SK-N-SH treated with all-trans-retinoic acid at 6 μM for 48 hours (cell line): Measurements from ENCODE around the gene VMO1.

ENCODE experiments used
- CSDC2 ChIP-seq: fragments of 250-450 bp; sonication (Bioruptor Pico); IDR thresholded peaks from 2 replicates; pipeline ENCODE4 v1.5.0; 2020; ENCODE audit warnings: mild to moderate bottlenecking, moderate library complexity
- ZC3H10 ChIP-seq: fragments of 250-450 bp; sonication (Bioruptor Pico); IDR thresholded peaks from 2 replicates; pipeline ENCODE4 v1.5.1; 2021; ENCODE audit warnings: mild to moderate bottlenecking, moderate library complexity
- ZFP3 ChIP-seq: fragments of 250-450 bp; sonication (Bioruptor Pico); IDR thresholded peaks from 2 replicates; pipeline ENCODE4 v1.5.0; 2020; ENCODE audit warnings: mild to moderate bottlenecking, moderate library complexity
- ZNF70 ChIP-seq: fragments of 450-650 bp; formaldehyde crosslinking; IDR thresholded peaks from 2 replicates; pipeline ENCODE4 v1.5.0; 2020; ENCODE audit warnings: mild to moderate bottlenecking, moderate library complexity
- TF ChIP-seq, protein P1 (sequence below): fragments of 250-450 bp; sonication (Bioruptor Pico); IDR thresholded peaks from 2 replicates; pipeline ENCODE4 v1.5.1; 2021; ENCODE audit warnings: mild to moderate bottlenecking, moderate library complexity
- TF ChIP-seq, protein P2 (sequence below): fragments of 250-450 bp; sonication (Bioruptor Pico); IDR thresholded peaks from 2 replicates; pipeline ENCODE4 v1.5.1; 2020; ENCODE audit warnings: low read depth, mild to moderate bottlenecking, moderate library complexity

DNA sequence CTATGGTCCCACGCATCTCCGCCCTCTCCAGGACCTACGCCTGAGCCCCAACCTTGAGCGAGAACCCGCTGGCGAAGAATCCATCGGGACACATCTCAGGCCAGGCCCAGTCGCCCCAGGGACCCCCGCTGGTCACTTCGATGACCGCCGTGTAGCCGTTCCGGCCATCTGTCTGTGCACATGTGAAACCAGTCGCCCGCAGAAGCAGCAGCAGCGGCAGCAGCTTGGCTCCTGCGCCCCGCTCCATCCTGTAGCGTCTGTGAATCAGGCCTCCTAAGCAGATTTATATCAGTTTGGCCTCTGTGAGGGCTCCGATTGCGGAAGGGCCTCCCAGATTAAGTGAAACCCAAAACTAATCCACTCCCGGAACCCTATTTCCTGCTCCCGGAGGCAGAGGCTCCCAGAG lies at the start of gene VMO1:
- TF ChIP-seq, protein P1, sequence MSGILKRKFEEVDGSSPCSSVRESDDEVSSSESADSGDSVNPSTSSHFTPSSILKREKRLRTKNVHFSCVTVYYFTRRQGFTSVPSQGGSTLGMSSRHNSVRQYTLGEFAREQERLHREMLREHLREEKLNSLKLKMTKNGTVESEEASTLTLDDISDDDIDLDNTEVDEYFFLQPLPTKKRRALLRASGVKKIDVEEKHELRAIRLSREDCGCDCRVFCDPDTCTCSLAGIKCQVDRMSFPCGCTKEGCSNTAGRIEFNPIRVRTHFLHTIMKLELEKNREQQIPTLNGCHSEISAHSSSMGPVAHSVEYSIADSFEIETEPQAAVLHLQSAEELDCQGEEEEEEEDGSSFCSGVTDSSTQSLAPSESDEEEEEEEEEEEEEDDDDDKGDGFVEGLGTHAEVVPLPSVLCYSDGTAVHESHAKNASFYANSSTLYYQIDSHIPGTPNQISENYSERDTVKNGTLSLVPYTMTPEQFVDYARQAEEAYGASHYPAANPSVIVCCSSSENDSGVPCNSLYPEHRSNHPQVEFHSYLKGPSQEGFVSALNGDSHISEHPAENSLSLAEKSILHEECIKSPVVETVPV (CRISPR knock-in tag): no peak
- TF ChIP-seq, protein P2, sequence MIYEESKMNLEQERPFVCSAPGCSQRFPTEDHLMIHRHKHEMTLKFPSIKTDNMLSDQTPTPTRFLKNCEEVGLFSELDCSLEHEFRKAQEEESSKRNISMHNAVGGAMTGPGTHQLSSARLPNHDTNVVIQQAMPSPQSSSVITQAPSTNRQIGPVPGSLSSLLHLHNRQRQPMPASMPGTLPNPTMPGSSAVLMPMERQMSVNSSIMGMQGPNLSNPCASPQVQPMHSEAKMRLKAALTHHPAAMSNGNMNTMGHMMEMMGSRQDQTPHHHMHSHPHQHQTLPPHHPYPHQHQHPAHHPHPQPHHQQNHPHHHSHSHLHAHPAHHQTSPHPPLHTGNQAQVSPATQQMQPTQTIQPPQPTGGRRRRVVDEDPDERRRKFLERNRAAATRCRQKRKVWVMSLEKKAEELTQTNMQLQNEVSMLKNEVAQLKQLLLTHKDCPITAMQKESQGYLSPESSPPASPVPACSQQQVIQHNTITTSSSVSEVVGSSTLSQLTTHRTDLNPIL (CRISPR knock-in tag): no peak
- TF ChIP-seq ZFP3: no peak
- no peak for TF ChIP-seq CSDC2 (CRISPR knock-in tag)
- TF ChIP-seq ZC3H10 (CRISPR knock-in tag): no peak
- TF ChIP-seq ZNF70: no peak
